Stimulated activated naive B cell treated with anti-CD40 and anti-IgM and Interleukin-4, amounts not matched to agents 10 μg/mL and 1 μg/mL and 100 μg/mL, for 72 hours (primary cell): ENCODE data around the gene VPS51.

Experiments
- ATAC-seq, 2 donors: fragments of 150-1000 bp; cut with Tn5 transposase; replicated peaks; 2 replicates each; pipeline ENCODE4 v1.10.0; 2021; ENCODE audit warnings: moderate library complexity in 1 of 2
- DNase-seq: peaks from one replicate; pipeline ENCODE4 v3.0.0; 2021
- H3K27ac Mint-ChIP-seq: one replicate; pipeline ENCODE4 v1.8.0; 2022; ENCODE audit warnings: mild to moderate bottlenecking, mixed read lengths
- H3K27me3 Mint-ChIP-seq, 2 donors: one replicate each; pipeline ENCODE4 v1.8.0; 2022; ENCODE audit warnings: mixed read lengths in 2 of 2
- H3K36me3 Mint-ChIP-seq, 2 donors: one replicate each; pipeline ENCODE4 v1.8.0; 2022; ENCODE audit warnings: mixed read lengths in 2 of 2, mild to moderate bottlenecking in 1 of 2
- H3K4me1 Mint-ChIP-seq, 2 donors: one replicate each; pipeline ENCODE4 v1.8.0; 2022; ENCODE audit warnings: mixed read lengths in 2 of 2, mild to moderate bottlenecking in 1 of 2
- H3K4me3 Mint-ChIP-seq, 2 donors: one replicate each; pipeline ENCODE4 v1.8.0; 2022; ENCODE audit warnings: mild to moderate bottlenecking in 2 of 2, mixed read lengths in 2 of 2, moderate library complexity in 1 of 2
- H3K9me3 Mint-ChIP-seq, 2 donors: one replicate each; pipeline ENCODE4 v1.8.0; 2022; ENCODE audit warnings: mixed read lengths in 2 of 2, mild to moderate bottlenecking in 1 of 2

The VPS51 gene

GRCh38 chr11:65095974-65096806 lies at the start of gene VPS51:
Gene VPS51, plus strand, starts transcription at chr11:65096214. Its CDS starts 37 bp downstream, at chr11:65096251.
- Mint-ChIP-seq H3K4me3 (peak within 1 kb of the TSS; percentile 86 to 88), H3K4me1 (peaks cover 13 to 22% of the 10 kb centered on the region in 2 donors), H3K9me3 (no peaks in the 10 kb centered on the region), H3K36me3 (peaks cover 2 to 5% of the 10 kb centered on the region in 2 donors), H3K27ac (peak within 1 kb of the TSS; percentile 99), H3K27me3 (no peaks in the 10 kb centered on the region)
- peak; percentile 82 for DNase-seq
- ATAC-seq, result peak; percentile 97 to 98

GRCh38 chr11:65047581-65048422 lies 48.2 kb upstream of the VPS51 start:
- ATAC-seq, result peak; percentile 79 to 81
- H3K27me3 Mint-ChIP-seq, result no peaks in the 10 kb centered on the region
- no peaks in the 10 kb centered on the region for H3K9me3 Mint-ChIP-seq
- peak overlapping the region; percentile 86 for H3K27ac Mint-ChIP-seq
- peaks cover 12 to 31% of the 10 kb centered on the region in 2 donors for H3K4me1 Mint-ChIP-seq
- H3K4me3 Mint-ChIP-seq, result peak overlapping the region; percentile 83 to 85
- DNase-seq, result no peak
- peaks cover 4 to 9% of the 10 kb centered on the region in 2 donors for H3K36me3 Mint-ChIP-seq

- Mint-ChIP-seq H3K9me3 (no peaks in the 10 kb centered on the region), H3K36me3 (no peaks in the 10 kb centered on the region), H3K27me3 (no peaks in the 10 kb centered on the region), H3K4me3 (no peak overlapping the region), H3K27ac (no peak overlapping the region), H3K4me1 (peaks cover 31 to 45% of the 10 kb centered on the region in 2 donors)
- DNase-seq, result no peak
- ATAC-seq, result no peak
Observed at GRCh38 chr11:65051398-65051858, 44.6 kb upstream of the VPS51 start.

GRCh38 chr11:65053827-65054508 lies 42.0 kb upstream of the VPS51 start:
- no peaks in the 10 kb centered on the region for H3K9me3 Mint-ChIP-seq
- H3K4me1 Mint-ChIP-seq, result peaks cover 23 to 27% of the 10 kb centered on the region in 2 donors
- DNase-seq (no peak), ATAC-seq (peak; percentile 53 to 55)
- no peaks in the 10 kb centered on the region for H3K27me3 Mint-ChIP-seq
- H3K36me3 Mint-ChIP-seq, result no peaks in the 10 kb centered on the region
- peak overlapping the region; percentile 33 to 46 for H3K4me3 Mint-ChIP-seq
- peak overlapping the region; percentile 62 for H3K27ac Mint-ChIP-seq

- ATAC-seq (peak in 1 of 2 donors; percentile 21), DNase-seq (no peak)
- Mint-ChIP-seq H3K36me3 (no peaks in the 10 kb centered on the region), H3K4me1 (peaks cover 23 to 27% of the 10 kb centered on the region in 2 donors), H3K4me3 (no peak overlapping the region), H3K27ac (no peak overlapping the region), H3K27me3 (no peaks in the 10 kb centered on the region), H3K9me3 (no peaks in the 10 kb centered on the region)
Observed at GRCh38 chr11:65055538-65055937, 40.5 kb upstream of the VPS51 start.

GRCh38 chr11:65056999-65057398 lies 39.0 kb upstream of the VPS51 start:
- H3K27ac Mint-ChIP-seq, result no peak overlapping the region
- ATAC-seq (no peak), DNase-seq (no peak)
- no peaks in the 10 kb centered on the region for H3K9me3 Mint-ChIP-seq
- H3K36me3 Mint-ChIP-seq, result no peaks in the 10 kb centered on the region
- H3K4me3 Mint-ChIP-seq, result no peak overlapping the region
- H3K4me1 Mint-ChIP-seq, result peaks cover 24 to 33% of the 10 kb centered on the region in 2 donors
- no peaks in the 10 kb centered on the region for H3K27me3 Mint-ChIP-seq

- no peak overlapping the region for H3K27ac Mint-ChIP-seq
- peaks cover 28 to 33% of the 10 kb centered on the region in 2 donors for H3K4me1 Mint-ChIP-seq
- H3K4me3 Mint-ChIP-seq, result no peak overlapping the region
- H3K36me3 Mint-ChIP-seq, result no peaks in the 10 kb centered on the region
- no peak for DNase-seq
- no peaks in the 10 kb centered on the region for H3K9me3 Mint-ChIP-seq
- H3K27me3 Mint-ChIP-seq, result no peaks in the 10 kb centered on the region
- no peak for ATAC-seq
Observed at GRCh38 chr11:65057526-65057925, 38.5 kb upstream of the VPS51 start.

GRCh38 chr11:65058012-65058411 lies 38.0 kb upstream of the VPS51 start:
- Mint-ChIP-seq H3K9me3 (no peaks in the 10 kb centered on the region), H3K4me3 (no peak overlapping the region), H3K27ac (no peak overlapping the region), H3K36me3 (no peaks in the 10 kb centered on the region), H3K4me1 (peaks cover 26 to 30% of the 10 kb centered on the region in 2 donors), H3K27me3 (no peaks in the 10 kb centered on the region)
- ATAC-seq (no peak), DNase-seq (no peak)

- Mint-ChIP-seq H3K4me3 (no peak within 1 kb of the TSS), H3K27ac (no peak within 1 kb of the TSS), H3K4me1 (peaks cover 21 to 25% of the 10 kb centered on the region in 2 donors), H3K27me3 (no peaks in the 10 kb centered on the region), H3K9me3 (no peaks in the 10 kb centered on the region), H3K36me3 (no peaks in the 10 kb centered on the region)
- ATAC-seq, result no peak
- no peak for DNase-seq
Observed at GRCh38 chr11:65058419-65059054, 37.5 kb upstream of the VPS51 start, which contains the start of gene NAALADL1. Gene NAALADL1, minus strand, starts transcription at chr11:65058553. Its CDS starts 32 bp downstream, at chr11:65058521.

- ATAC-seq (no peak), DNase-seq (no peak)
- no peaks in the 10 kb centered on the region for H3K27me3 Mint-ChIP-seq
- H3K27ac Mint-ChIP-seq, result no peak overlapping the region
- H3K4me3 Mint-ChIP-seq, result no peak overlapping the region
- peaks cover 11 to 15% of the 10 kb centered on the region in 2 donors for H3K4me1 Mint-ChIP-seq
- H3K9me3 Mint-ChIP-seq, result no peaks in the 10 kb centered on the region
- no peaks in the 10 kb centered on the region for H3K36me3 Mint-ChIP-seq
Observed at GRCh38 chr11:65059523-65059922, 36.5 kb upstream of the VPS51 start.

- no peak for DNase-seq
- Mint-ChIP-seq H3K27ac (no peak overlapping the region), H3K4me1 (peaks cover 11 to 14% of the 10 kb centered on the region in 2 donors), H3K27me3 (no peaks in the 10 kb centered on the region), H3K36me3 (no peaks in the 10 kb centered on the region), H3K4me3 (no peak overlapping the region), H3K9me3 (no peaks in the 10 kb centered on the region)
- ATAC-seq, result no peak
Observed at GRCh38 chr11:65059959-65060824, 35.8 kb upstream of the VPS51 start.

GRCh38 chr11:65060913-65061408 lies 35.1 kb upstream of the VPS51 start:
- Mint-ChIP-seq H3K27ac (no peak overlapping the region), H3K4me1 (peaks cover 5 to 7% of the 10 kb centered on the region in 2 donors), H3K36me3 (no peaks in the 10 kb centered on the region), H3K4me3 (no peak overlapping the region), H3K9me3 (no peaks in the 10 kb centered on the region), H3K27me3 (no peaks in the 10 kb centered on the region)
- DNase-seq (no peak), ATAC-seq (no peak)

- H3K27ac Mint-ChIP-seq, result no peak overlapping the region
- ATAC-seq (no peak), DNase-seq (no peak)
- no peaks in the 10 kb centered on the region for H3K27me3 Mint-ChIP-seq
- H3K4me3 Mint-ChIP-seq, result no peak overlapping the region
- H3K4me1 Mint-ChIP-seq, result peaks cover 5 to 7% of the 10 kb centered on the region in 2 donors
- no peaks in the 10 kb centered on the region for H3K9me3 Mint-ChIP-seq
- no peaks in the 10 kb centered on the region for H3K36me3 Mint-ChIP-seq
Observed at GRCh38 chr11:65063532-65063931, 32.5 kb upstream of the VPS51 start.
